Common myeloid progenitor, CD34-positive (primary cell): Measurements from ENCODE around the gene LOXL1.
"Not testable (repeated sequence)": the region's sequence is repeated elsewhere in the genome, so short reads cannot be mapped to it uniquely, and the experiment has no call there.

Experiments
- CTCF ChIA-PET: fragments of 350-600 bp; sonication (Branson Sonifier 250); formaldehyde crosslinking; loops from one replicate; lab custom pipeline; 2021; ENCODE audit warnings: antibody characterized with exemption; lab: Charles Lee
- POLR2A ChIA-PET: fragments of 350-600 bp; sonication (Branson Sonifier 250); formaldehyde crosslinking; loops from one replicate; lab custom pipeline; 2021; ENCODE audit warnings: antibody characterized with exemption; lab: Charles Lee
- DNase-seq, 3 donors: peaks; one replicate each; pipeline versions ENCODE4 v3.0.0 to v3.0.0-alpha.2; 2013
- H3K27ac ChIP-seq, 2 experiments: 1 replicate in 1 of 2; 2 replicates in 1 of 2; pipeline ENCODE4 v1.7.0; 2013; ENCODE audit warnings: inconsistent platforms in 2 of 2, low read length in 2 of 2, mild to moderate bottlenecking in 2 of 2, low read depth in 1 of 2, moderate library complexity in 1 of 2; ENCODE audit not compliant: severe bottlenecking in 2 of 2, insufficient read depth in 1 of 2, poor library complexity in 1 of 2
- H3K27me3 ChIP-seq, 5 experiments: replicated peaks in 2 of 5; 1 replicate in 3 of 5; 2 replicates in 2 of 5; pipeline versions ENCODE4 v1.6.1 to v1.7.0; 2013; ENCODE audit warnings: low read length in 4 of 5, mild to moderate bottlenecking in 2 of 5, moderate library complexity in 2 of 5, inconsistent platforms in 1 of 5; ENCODE audit not compliant: insufficient read depth in 5 of 5, control insufficient read depth in 4 of 5
- H3K36me3 ChIP-seq, 4 experiments: 1 replicate in 2 of 4; 2 replicates in 2 of 4; pipeline versions ENCODE4 v1.6.1 to v1.7.0; 2013; ENCODE audit warnings: low read length in 3 of 4, control low read depth in 1 of 4, mild to moderate bottlenecking in 1 of 4; ENCODE audit not compliant: control insufficient read depth in 4 of 4, insufficient read depth in 4 of 4
- H3K4me1 ChIP-seq, 4 experiments: 1 replicate in 3 of 4; 2 replicates in 1 of 4; pipeline versions ENCODE4 v1.6.1 to v1.7.1; 2013; ENCODE audit warnings: low read length in 3 of 4, mild to moderate bottlenecking in 3 of 4, control low read depth in 1 of 4, inconsistent platforms in 1 of 4, moderate library complexity in 1 of 4; ENCODE audit not compliant: control insufficient read depth in 4 of 4, insufficient read depth in 4 of 4; ENCODE audit errors: control extremely low read depth in 1 of 4
- H3K4me3 ChIP-seq, 7 experiments: 1 replicate in 4 of 7; 2 replicates in 3 of 7; pipeline versions ENCODE4 v1.5.1 to v1.7.0; 2013; ENCODE audit warnings: mild to moderate bottlenecking in 7 of 7, low read length in 6 of 7, moderate library complexity in 6 of 7, inconsistent platforms in 2 of 7, low read depth in 2 of 7, control low read depth in 1 of 7; ENCODE audit not compliant: insufficient read depth in 4 of 7, control insufficient read depth in 1 of 7; ENCODE audit errors: extremely low read depth in 1 of 7
- H3K9me3 ChIP-seq, 5 experiments: 1 replicate in 4 of 5; 2 replicates in 1 of 5; pipeline versions ENCODE4 v1.6.1 to v1.7.1; 2013; ENCODE audit warnings: low read length in 4 of 5, mild to moderate bottlenecking in 2 of 5, inconsistent platforms in 1 of 5, low read depth in 1 of 5, moderate library complexity in 1 of 5; ENCODE audit not compliant: control insufficient read depth in 4 of 5, insufficient read depth in 2 of 5; ENCODE audit errors: control extremely low read depth in 1 of 5
- WGBS: methylation state at CpG from one replicate; pipeline ENCODE4 v1.1.5; 2013; ENCODE audit not compliant: insufficient coverage; 5-methylcytosine and 5-hydroxymethylcytosine counted together

LOXL1 gene

DNA sequence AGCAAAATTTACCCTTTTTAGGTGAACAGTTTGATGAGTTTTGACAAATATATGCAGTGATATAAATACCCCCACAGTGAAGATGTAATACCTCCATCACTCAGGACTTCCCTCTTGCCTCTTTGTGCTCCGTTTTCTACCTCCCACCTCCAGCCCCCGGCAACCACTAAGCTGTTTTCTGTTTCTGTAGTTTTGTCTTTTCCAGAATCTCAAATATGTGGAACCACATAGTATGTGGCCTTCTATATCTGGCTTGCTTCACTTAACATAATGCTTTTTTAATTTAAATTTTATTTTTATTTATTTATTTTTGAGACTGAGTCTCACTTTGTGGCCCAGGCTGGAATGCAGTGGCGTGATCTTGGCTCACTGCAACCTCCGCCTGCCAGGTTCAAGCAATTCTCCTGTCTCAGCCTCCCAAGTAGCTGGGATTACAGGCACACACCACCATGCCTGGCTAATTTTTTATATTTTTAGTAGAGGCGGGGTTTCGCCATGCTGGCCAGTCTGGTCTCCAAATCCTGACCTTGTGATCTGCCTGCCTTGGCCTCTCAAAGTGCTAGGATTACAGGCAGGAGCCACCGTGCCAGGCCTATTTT is 34.3 kb downstream of the LOXL1 start:
- H3K9me3 ChIP-seq, H3K4me3 ChIP-seq, H3K27me3 ChIP-seq, H3K36me3 ChIP-seq, H3K27ac ChIP-seq: not testable (repeated sequence)
- 84% methylated on average over 7 of the region's 7 CpGs for WGBS
- H3K4me1 ChIP-seq: peaks cover 8 to 80% (median 70%) of the 10 kb centered on the region in 4 experiments
- ChIA-PET CTCF (interaction anchor here (1.0 to 4.1 kb wide), 4 partner anchors 9 to 93 kb away, joined by 3 to 30 read pairs (median 14); no protein-coding TSS in a partner anchor), POLR2A (interaction anchor here (1.9 kb wide), 1 partner anchor 9 kb away, joined by 4 read pairs; no protein-coding TSS in a partner anchor)
- DNase-seq: peak in 1 of 3 donors; percentile 23

DNA sequence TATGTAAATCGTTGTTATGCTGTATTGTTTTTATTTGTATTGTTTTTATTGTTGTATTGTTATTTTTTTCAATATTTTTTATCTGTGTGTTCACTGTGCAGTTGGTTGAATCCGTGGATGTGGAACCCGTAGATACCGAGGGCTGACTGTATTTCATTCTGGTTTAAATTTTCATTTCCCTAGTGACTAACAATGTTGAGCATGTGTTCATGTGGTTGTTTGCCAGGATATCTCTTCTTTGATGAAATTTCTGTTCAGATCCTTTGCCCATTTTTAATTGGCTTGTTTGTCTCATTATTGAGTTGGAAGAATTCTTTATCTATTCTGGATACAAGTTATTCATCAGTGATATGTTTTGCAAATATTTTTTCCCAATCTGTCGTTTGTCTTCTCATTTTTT is 36.2 kb downstream of the LOXL1 start:
- CTCF ChIA-PET: interaction anchor here (3.8 kb wide), 1 partner anchor 12 kb away, joined by 27 read pairs; no protein-coding TSS in a partner anchor
- Histone ChIP-seq H3K27me3 (no peaks in the 10 kb centered on the region), H3K27ac (no peak overlapping the region), H3K4me1 (peaks cover 9 to 74% (median 62%) of the 10 kb centered on the region in 4 experiments), H3K36me3 (no peaks in the 10 kb centered on the region), H3K4me3 (no peak overlapping the region), H3K9me3 (no peaks in the 10 kb centered on the region)
- no CpG with 5 or more reads among the region's 5 CpGs for WGBS
- POLR2A ChIA-PET: no interaction called here
- DNase-seq: no peak

DNA sequence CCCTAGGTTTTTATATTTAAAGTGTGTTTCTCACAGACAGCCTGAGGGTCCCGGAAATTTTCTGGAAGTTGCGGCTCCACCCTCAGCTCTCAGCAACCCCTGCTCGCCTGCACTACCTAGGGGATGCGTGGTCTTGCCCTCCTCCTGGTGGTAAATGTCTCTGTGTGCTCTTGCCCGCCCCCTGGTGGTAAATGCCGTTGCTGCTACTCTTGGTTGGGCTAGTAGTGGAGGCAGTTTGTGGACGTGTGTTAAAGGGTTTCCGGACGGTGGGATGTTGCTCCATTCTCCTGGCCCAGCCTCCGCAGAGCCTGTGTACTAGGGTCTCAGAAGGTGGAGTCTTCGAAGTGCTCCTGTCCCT is 38.5 kb downstream of the LOXL1 start:
- no peaks in the 10 kb centered on the region for H3K36me3 ChIP-seq
- peak; percentile 85 to 91 (median 87) for DNase-seq
- ChIA-PET POLR2A (interaction anchor here (2.0 kb wide), 1 partner anchor 14 kb away, joined by 6 read pairs; no protein-coding TSS in a partner anchor), CTCF (interaction anchor here (0.7 to 4.2 kb wide), 12 partner anchors 8 to 90 kb away, joined by 3 to 51 read pairs (median 8); no protein-coding TSS in a partner anchor)
- 3% methylated on average over 11 of the region's 11 CpGs for WGBS
- no peaks in the 10 kb centered on the region for H3K9me3 ChIP-seq
- H3K27ac ChIP-seq: no peak overlapping the region
- peak overlapping the region in 3 of 7 experiments; percentile 32 to 52 (median 47) for H3K4me3 ChIP-seq
- H3K27me3 ChIP-seq: no peaks in the 10 kb centered on the region
- peaks cover 3 to 56% (median 41%) of the 10 kb centered on the region in 4 experiments for H3K4me1 ChIP-seq

- no peaks in the 10 kb centered on the region for H3K27me3 ChIP-seq
- 39% methylated on average over 13 of the region's 13 CpGs for WGBS
- H3K4me3 ChIP-seq: peak overlapping the region in 3 of 7 experiments; percentile 32 to 52 (median 47)
- ChIA-PET CTCF (interaction anchor here (0.7 to 4.2 kb wide), 9 partner anchors 9 to 90 kb away, joined by 3 to 51 read pairs (median 11); partner anchors contain the start of gene PML), POLR2A (interaction anchor here (2.0 kb wide), 1 partner anchor 14 kb away, joined by 6 read pairs; no protein-coding TSS in a partner anchor)
- peaks cover 1 to 51% (median 36%) of the 10 kb centered on the region in 4 experiments for H3K4me1 ChIP-seq
- no peaks in the 10 kb centered on the region for H3K36me3 ChIP-seq
- no peak overlapping the region for H3K27ac ChIP-seq
- DNase-seq: peak in 1 of 3 donors; percentile 24
- H3K9me3 ChIP-seq: no peaks in the 10 kb centered on the region
Measured at GRCh38 chr15:73965094-73965757, 39.0 kb downstream of the LOXL1 start.

DNA sequence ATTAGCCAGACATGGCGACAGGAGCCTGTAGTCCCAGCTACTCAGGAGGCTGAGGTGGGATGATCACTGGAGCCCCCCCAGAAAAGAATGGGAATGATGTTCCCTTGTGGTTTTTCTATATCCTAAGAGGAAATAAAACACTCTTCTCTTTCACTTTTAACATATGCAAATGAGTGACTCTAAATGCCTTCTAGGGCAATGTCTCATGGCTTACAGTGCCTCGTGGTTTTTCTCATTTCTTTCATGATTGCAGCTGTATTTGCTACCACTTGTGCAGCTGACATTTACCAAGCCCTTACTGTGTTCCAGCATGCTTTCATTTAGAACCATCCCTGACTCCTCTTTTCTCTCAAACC is 39.5 kb downstream of the LOXL1 start:
- no peak overlapping the region for H3K27ac ChIP-seq
- CTCF ChIA-PET: interaction anchor here (0.7 to 4.2 kb wide), 10 partner anchors 9 to 91 kb away, joined by 3 to 51 read pairs (median 10); partner anchors contain the start of gene PML
- H3K36me3 ChIP-seq: no peaks in the 10 kb centered on the region
- H3K27me3 ChIP-seq: no peaks in the 10 kb centered on the region
- POLR2A ChIA-PET: interaction anchor here (2.0 kb wide), 1 partner anchor 15 kb away, joined by 6 read pairs; no protein-coding TSS in a partner anchor
- peak overlapping the region in 1 of 7 experiments; percentile 45 for H3K4me3 ChIP-seq
- H3K4me1 ChIP-seq: peaks cover 1 to 46% (median 33%) of the 10 kb centered on the region in 4 experiments
- DNase-seq: peak in 2 of 3 donors; percentile 75 to 79
- WGBS: 0% methylated on average over 1 of the region's 2 CpGs
- H3K9me3 ChIP-seq: no peaks in the 10 kb centered on the region

DNA sequence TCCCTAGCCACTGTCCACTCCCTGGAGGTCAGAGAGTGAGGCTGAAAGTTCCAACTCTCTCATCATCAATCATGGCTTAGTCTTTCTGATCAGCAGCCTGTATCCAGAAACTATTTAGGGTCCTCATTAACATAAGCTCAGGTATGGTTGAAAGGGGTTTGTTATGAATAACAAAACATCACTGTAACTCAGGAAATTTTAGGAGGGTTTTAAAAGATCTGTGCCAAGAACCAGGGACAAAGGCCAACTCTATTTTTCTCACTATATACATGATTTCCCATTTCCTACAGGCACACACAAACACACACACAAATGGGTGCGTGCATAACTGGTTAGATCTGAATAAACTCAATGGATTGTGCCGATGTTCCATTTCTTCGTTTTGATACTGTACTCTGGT is 42.2 kb downstream of the LOXL1 start:
- 100% methylated on average over 3 of the region's 3 CpGs for WGBS
- CTCF ChIA-PET: interaction anchor here (0.8 to 1.8 kb wide), 3 partner anchors 12 to 333 kb away, joined by 3 to 5 read pairs (median 4); no protein-coding TSS in a partner anchor
- Histone ChIP-seq H3K9me3 (no peaks in the 10 kb centered on the region), H3K4me3 (no peak overlapping the region), H3K36me3 (no peaks in the 10 kb centered on the region), H3K27me3 (no peaks in the 10 kb centered on the region), H3K27ac (no peak overlapping the region), H3K4me1 (peaks cover 1 to 46% (median 34%) of the 10 kb centered on the region in 4 experiments)
- no peak for DNase-seq
- POLR2A ChIA-PET: no interaction called here
